ENCODE results near the gene SCMH1.
"Not testable (repeated sequence)": the region's sequence is repeated elsewhere in the genome, so short reads cannot be mapped to it uniquely, and the experiment has no call there.

SCMH1 gene

DNA sequence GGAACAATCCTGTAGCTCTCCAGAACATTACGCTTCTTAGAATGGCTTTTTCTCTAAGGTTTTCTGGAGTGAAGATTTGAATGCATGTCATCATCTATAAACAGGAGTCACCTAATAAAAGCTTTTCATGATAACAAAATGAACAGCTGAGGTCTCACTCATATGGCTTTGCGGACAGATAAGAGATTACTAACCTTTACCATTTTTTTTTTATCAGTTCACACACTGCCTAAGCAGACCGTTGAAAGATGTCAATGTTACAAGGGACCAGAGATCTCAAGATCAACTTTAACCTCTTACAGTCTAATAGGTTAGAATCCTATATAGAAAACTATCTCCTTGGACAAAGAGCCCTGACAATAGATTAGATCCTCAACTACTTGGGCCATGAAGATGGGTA lies 41.4 kb downstream of the SCMH1 start:
- no peak for DNase-seq

DNA sequence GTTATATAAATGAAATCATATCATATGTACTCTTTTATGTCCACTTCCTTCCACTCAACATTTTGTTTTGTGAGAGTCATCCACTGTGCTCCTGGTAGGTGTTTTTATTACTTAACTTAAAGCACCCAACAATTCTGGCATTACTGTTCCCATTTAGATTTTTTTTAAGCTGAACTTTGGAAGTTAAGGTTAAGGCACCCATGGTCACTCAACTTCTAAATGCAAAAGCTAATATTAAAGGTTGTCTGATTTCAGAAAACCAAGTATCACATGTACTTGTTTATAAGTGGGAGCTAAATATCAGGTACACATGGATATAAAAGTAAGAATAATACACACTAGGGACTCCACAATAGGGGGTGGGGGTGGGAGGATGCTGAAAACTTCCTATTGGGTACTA lies 42.7 kb downstream of the SCMH1 start:
- no peak for DNase-seq

GRCh38 chr1:41192456-41193178 lies 49.5 kb downstream of the SCMH1 start:
- DNase-seq: no peak

GRCh38 chr1:41184446-41184845 lies 57.7 kb downstream of the SCMH1 start:
- DNase-seq: no peak

DNA sequence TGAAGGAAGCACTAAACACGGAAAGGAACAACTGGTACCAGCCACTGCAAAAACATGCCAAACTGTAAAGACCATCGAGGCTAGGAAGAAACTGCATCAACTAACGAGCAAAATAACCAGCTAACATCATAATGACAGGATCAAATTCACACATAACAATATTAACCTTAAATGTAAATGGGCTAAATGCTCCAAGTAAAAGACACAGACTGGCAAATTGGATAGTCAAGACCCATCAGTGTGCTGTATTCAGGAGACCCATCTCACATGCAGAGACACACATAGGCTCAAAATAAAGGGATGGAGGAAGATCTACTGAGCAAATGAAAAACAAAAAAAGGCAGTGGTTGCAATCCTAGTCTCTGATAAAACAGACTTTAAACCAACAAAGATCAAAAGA lies 63.9 kb downstream of the SCMH1 start:
- DNase-seq: not testable (repeated sequence)

DNA sequence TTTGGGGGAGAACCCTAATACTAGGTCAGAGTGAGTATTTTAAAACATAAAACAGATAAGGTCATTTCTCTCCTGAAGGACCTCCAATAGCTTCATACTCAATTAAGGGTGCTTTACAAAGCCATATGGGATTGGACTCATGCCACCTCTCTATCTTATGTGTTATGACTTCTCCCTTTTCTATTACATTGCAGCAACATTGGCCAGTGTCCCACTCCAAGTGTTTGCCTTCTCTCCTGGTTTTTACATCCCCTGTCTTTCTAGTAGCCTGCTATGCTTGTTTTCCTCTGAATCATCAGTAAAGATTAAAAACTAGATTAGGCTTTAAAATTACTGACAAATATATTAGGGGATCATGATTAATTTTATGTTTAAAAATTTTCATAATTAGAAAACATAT lies 66.6 kb downstream of the SCMH1 start:
- DNase-seq: no peak

GRCh38 chr1:41174170-41174569 lies 67.9 kb downstream of the SCMH1 start:
- DNase-seq: no peak

- no peak for DNase-seq
Observed at GRCh38 chr1:41173651-41174050, 68.5 kb downstream of the SCMH1 start.

GRCh38 chr1:41171266-41171874 lies 70.7 kb downstream of the SCMH1 start:
- DNase-seq: no peak

- no peak for DNase-seq
Observed at GRCh38 chr1:41169799-41170180, 72.3 kb downstream of the SCMH1 start.

- DNase-seq: no peak
Observed at GRCh38 chr1:41169066-41169798, 72.9 kb downstream of the SCMH1 start.

- DNase-seq: no peak
Observed at GRCh38 chr1:41167667-41168066, 74.4 kb downstream of the SCMH1 start.

DNA sequence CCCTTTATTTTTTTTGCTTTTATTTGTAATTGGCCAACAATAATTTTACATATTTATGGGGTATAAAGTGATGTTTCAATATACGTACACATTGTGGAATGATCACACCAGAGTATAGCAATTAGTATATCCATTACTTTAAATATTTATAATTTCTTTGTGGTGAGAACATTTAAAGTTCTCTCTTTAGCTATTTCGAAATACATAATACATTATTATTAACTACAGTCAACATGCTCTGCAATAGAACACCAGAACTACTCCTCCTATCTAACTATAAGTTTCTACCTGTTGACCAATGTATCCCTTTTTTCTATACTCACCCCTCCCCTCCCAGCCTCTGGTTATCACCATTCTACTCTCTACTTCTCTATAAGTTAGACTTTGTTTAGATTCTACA lies 77.4 kb downstream of the SCMH1 start:
- no peak for DNase-seq

- DNase-seq: no peak
Observed at GRCh38 chr1:41162441-41162840, 79.7 kb downstream of the SCMH1 start.

DNA sequence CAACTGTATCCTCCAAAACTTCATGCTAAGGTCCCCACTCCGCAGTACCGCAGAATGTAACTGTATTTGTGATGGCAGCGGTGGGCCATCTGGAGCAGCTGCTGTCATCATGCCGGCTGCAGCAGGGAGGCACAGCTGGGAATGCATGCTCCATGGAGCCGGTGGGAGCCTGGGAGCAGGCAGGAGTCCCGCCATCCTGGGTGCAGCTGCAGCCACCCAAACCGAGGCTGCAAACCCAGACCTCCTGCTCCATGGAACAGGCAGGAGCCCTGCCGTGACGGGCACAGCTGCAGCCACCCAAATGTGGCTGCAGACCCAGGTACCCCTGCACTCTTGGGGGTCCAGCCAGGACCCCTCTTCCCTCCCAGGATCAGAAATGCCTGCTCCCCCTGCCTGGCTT lies 80.3 kb downstream of the SCMH1 start:
- no peak for DNase-seq

DNA sequence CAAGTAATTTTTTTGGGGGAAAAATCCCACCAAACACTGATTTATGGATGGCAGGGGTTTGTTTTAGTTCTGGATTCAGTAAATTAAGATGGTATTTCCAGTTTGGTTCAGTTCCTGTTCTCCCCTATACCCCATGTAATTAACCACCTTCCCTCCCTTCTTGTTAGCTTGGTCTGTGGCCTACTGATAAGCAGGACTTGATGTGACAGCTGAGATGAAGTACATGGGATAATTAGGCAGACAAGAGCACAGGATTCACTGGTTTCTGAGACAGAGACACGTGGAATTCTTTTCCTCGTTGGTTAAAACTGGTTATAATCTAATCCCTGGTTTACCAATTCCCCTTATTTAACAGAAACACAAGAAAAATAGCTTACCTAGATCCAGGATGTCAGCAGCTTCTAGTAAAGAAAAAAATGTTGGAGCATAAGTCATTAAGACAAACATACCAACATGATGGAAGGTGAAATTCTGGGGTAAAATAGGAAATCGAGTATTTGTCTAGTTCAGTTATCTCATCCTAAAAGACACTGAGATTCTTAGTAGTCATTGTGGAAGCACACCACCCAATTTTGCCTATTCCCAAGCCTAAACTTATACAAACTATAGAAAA lies 81.5 kb downstream of the SCMH1 start:
- DNase-seq: no peak

GRCh38 chr1:41158966-41159365 lies 83.1 kb downstream of the SCMH1 start:
- no peak for DNase-seq

DNA sequence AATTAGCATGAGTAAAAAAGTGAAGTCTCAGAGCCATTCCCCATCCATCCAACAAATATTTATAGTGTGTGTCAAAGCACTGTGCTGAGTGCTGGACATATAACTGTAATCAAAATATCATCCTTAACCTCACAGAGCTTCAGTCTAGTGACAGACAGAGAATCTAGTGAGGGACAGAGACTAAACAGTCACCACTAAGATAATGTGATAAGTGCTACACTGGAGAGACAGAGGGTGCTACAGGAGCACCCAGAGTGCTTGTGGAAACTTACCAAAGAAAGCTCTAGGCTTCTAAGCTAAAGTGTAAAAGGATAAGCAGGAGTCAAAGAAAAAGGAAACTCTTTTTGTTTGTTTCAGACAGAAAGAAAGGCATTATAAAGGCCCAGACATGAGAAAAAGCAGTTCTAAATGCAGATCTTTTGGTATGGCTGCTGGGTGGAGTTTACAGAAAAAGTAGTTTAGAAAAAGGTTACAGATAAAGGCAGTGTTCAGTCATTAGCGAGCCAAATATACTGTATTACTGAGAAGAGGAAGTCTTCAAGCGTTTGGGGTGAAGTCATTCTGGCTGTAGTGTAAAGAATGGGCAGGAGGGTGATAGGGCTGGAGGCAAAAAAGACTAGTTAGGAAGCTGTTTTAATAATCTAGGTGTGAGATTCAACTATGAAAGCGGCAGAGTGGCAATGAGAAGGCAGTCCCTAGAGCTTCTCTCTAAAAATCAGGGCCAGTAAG lies 83.8 kb downstream of the SCMH1 start:
- no peak for DNase-seq

DNA sequence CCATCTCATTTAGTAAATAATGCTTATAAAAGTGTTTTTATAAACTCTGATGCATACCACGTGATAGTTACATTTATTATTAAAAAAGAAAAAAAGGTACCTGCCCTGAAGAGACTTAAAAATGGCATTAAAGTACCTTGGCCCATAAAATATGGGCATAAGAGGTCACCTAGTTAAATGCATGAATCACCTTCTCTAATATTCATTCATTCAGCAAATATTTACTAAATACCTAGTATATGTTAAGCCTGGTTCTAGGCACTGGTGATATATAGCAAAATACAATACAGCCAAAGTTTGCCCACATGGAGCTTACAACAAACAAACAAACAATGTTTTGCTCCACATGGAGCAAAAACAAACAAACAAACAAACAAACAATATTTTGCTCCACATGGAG lies 87.0 kb downstream of the SCMH1 start:
- DNase-seq: no peak

GRCh38 chr1:41153750-41154274 lies 88.3 kb downstream of the SCMH1 start:
- DNase-seq: no peak

DNA sequence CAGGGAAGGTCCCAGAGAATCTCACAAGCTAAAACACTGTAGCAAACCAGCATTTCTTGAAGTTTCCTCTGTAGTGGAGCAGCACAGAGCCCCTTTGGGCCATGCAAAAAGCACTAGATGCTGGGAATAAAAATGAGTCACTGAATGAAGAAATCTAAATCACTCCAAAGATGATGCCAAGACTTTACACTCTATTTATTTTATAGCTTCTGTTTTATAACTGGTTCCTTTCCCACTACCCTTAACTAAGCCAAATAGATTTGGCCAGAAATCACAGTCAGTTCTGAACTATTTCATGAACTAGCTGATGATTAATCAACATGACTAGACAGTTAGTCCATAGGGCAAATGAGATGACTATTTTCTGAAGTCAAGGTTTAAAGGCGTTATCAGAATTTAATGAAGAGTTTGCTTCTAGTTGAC lies 89.5 kb downstream of the SCMH1 start:
- DNase-seq: no peak

DNA sequence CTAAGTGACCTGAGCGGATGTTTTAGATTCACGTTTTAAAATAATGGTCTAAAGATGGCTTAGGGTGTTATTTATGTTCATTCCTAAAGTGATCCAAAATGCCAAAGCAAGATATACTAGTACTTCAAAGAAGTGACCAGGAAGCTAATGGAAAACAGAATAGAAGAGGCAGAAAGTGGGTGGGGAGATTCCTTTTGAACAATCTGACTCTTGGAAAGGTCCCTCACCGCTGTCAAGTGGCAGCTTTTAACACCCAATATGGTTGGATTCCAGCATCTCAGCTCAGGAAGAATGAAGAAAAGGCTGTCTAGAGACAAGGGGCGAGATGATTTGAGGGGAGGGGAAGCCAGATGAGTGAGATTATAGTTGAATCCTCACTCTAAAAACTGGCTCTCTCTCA lies 90.3 kb downstream of the SCMH1 start:
- DNase-seq: no peak

- DNase-seq: no peak
Observed at GRCh38 chr1:41149570-41149969, 92.5 kb downstream of the SCMH1 start.
